Measurements from ENCODE around the gene USP32. TPM values are rescaled to one million over a fixed set of nuclear protein-coding genes. Genes with fewer than 3 reads are reported as not detected.

The USP32 gene
- total RNA-seq, 4 donors from 2014 or later, result 65.1 to 80.1 (median 77.2) TPM

GRCh38 chr17:60410001-60410400 lies 18.1 kb upstream of the USP32 start:
- no peak for TF ChIP-seq CTCF (IDR thresholded peaks at IDR 0.05; ENCODE audit: low read depth)

GRCh38 chr17:60406887-60407286 lies 15.0 kb upstream of the USP32 start:
- TF ChIP-seq CTCF (IDR thresholded peaks at IDR 0.05; ENCODE audit: low read depth), result no peak

GRCh38 chr17:60403962-60404361 lies 12.0 kb upstream of the USP32 start:
- TF ChIP-seq CTCF (IDR thresholded peaks at IDR 0.05; ENCODE audit: low read depth), result no peak

- peak; percentile 91 for TF ChIP-seq CTCF (IDR thresholded peaks at IDR 0.05; ENCODE audit: low read depth)
Observed at GRCh38 chr17:60403523-60403810, 11.5 kb upstream of the USP32 start.

GRCh38 chr17:60401819-60402218 lies 9.9 kb upstream of the USP32 start:
- TF ChIP-seq CTCF (IDR thresholded peaks at IDR 0.05; ENCODE audit: low read depth), result no peak

- TF ChIP-seq CTCF (IDR thresholded peaks at IDR 0.05; ENCODE audit: low read depth), result no peak
Observed at GRCh38 chr17:60398227-60398959, 6.5 kb upstream of the USP32 start.

- no peak for TF ChIP-seq CTCF (IDR thresholded peaks at IDR 0.05; ENCODE audit: low read depth)
Observed at GRCh38 chr17:60396412-60396811, 4.5 kb upstream of the USP32 start.
